Stimulated activated CD4-positive, alpha-beta T cell treated with anti-CD3 and anti-CD28 coated beads, TNF-alpha, amount 100 ng/mL, for 1 hour (primary cell): ENCODE results near the gene PAM.

Experiments
- DNase-seq, 3 donors: peaks; one replicate each; pipeline ENCODE4 v3.0.0-alpha.2; 2020; ENCODE audit warnings: low read depth in 3 of 3, low spot score in 1 of 3

The PAM gene

DNA sequence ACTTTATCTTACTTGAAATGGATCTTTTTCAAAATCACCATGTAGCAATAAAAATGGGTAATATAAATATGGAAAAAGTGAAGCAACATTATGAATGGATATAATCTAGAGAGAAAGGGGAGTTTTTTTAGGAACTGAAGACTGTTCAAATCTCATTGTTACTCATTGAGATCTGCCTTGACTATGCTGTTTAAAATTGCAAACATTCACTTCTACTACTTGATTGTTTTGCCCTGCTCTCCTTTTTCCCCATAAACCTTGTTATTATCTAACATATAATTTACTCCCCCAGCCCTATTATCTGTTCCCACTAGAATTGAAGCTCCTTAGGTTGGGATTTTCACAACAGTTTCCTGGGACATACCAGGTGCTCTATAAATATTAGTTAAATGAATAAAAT lies 22.0 kb downstream of the PAM start:
- DNase-seq, result no peak

DNA sequence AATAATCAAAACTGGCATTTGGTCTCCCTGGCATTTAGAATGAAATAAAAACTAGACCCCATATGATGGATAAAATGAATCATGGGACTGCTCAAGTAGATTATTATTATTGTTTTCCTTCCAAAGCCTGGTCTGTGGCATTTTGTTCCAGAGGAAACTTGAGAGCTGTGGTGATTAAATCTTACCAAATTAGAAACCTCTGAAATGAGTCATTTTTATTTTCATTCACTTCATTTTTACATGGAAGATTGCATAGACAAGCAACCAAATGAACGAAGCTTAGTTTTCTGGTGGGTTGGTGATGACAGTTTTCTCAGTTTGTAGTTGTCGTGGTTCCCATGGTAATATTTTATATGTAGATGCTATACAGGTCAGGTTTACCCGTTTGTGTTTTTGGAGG lies 23.4 kb downstream of the PAM start:
- no peak for DNase-seq

DNA sequence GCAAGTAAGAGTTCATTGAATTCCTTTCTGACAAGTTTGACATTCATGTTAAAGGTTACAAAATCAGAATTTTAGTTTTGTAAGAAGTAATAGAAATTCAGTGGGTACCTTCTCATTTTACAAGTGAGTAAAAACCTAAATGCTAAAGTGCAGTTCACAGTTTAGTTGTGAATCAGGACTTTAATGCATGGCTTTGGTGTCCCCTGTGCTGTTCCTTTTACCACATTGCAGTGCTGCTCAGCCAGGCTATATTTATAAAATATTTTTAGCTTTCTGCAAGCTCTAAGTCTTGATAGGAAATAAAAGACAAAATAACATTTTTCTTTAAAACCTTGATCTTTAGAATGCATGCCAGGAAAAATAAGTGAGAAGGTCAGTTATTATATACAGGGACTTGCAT lies 26.3 kb downstream of the PAM start:
- DNase-seq, result no peak

GRCh38 chr5:102781786-102782185 lies 26.7 kb downstream of the PAM start:
- no peak for DNase-seq

- no peak for DNase-seq
Observed at GRCh38 chr5:102782217-102782872, 27.2 kb downstream of the PAM start.

DNA sequence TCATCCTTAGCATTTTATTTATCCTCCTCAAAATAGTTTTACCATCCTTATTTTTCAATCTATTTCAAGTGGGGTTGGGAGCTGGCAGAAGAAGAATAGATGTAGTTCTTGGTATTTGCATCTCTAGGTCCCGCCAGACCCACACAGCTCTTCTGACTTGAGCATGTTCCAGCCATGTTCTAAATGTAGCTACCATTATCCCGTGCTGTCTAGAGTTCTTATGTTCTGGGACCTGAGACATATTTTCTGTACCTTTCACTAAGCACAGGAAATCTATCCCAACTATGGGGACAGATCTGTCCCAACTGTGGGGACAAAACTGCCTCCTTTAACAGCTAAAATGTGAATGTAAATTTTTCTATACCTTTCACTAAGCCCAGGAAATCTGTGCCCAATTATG lies 32.0 kb downstream of the PAM start:
- DNase-seq, result no peak

- no peak for DNase-seq
Observed at GRCh38 chr5:102788788-102789187, 33.7 kb downstream of the PAM start.

DNA sequence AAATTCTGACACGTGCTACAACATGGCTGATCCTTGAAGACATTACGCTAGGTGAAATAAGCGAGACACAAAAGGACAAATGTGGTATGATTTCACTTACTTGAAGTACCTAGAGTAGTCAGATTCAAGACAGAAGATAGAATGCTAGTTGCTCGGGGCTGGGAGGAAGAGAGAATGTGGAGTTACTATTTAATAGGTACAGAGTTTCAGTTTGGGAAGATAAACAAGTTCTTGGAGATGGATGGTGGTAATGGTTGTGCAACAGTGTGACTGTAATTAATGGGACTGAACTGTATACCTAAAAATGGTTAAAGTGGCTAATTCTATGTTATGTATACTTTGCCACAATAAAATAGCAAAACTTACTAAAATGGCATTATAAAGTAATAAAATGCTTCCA lies 34.4 kb downstream of the PAM start:
- DNase-seq, result no peak

- no peak for DNase-seq
Observed at GRCh38 chr5:102790748-102791147, 35.6 kb downstream of the PAM start.

DNA sequence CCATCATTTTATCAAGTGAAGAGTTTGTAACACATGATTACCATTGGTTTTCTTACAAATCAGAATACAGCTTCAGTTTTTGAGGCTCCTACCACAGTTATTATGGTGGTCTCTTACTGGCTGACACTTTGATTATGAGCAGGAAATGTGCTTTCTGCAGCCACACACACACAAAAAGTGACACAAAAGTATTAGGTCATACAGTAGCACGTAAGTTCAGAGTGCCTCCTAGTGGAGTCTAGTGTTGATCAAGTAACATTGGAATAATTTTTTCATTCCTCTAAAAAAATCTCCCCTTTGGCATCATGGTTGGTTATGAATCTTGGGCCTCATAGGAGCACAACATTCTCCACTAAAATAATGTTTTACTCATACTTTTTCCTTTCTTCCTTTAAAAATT lies 37.6 kb downstream of the PAM start:
- no peak for DNase-seq

DNA sequence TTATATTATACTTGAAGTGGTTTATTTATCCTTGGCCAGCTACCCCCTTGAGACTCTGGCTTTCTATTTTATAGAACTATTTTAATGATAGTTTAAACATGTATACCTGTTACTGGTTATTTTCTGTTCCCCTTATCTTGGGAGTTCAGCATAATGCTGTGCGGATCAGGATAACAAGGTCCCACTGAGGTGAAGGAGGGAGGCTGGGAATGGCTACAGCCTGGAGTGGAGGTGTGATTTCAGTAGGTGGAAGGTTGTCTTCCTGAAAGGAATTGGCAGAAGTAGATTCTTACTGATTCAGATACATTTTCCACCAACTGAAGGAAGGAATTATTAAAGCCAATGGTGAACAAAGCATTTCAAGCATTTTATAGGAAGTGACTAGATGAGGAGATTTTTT lies 38.9 kb downstream of the PAM start:
- DNase-seq, result no peak

DNA sequence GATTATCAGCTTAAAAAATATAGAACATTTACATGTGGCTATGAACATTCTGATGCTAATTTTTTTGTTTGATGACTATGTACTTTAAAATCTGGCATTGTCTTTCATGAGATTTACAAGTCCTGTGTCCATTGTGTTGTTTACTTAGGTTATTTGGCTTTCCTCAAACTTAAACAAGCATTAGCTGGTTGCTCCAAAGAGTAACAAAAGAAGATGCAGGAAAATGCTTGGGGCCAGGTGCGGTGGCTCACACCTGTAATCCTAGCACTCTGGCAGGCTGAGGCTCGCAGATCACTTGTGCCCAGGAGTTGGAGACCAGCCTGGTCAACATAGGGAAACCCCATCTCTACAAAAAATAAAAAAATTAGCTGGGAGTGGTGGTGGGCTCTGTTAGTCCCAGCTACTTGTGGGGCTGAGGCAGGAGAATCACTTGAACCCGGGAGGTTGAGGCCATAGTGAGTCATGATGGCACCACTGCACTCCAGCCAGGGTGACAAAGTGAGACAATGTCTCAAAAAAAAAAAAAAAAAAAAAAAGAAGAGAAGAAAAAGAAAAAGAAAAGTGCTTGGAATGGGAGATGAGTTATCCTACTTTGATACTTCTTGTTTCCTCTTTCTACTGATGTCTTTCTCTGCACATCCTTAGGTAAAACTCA lies 39.7 kb downstream of the PAM start:
- no peak for DNase-seq

DNA sequence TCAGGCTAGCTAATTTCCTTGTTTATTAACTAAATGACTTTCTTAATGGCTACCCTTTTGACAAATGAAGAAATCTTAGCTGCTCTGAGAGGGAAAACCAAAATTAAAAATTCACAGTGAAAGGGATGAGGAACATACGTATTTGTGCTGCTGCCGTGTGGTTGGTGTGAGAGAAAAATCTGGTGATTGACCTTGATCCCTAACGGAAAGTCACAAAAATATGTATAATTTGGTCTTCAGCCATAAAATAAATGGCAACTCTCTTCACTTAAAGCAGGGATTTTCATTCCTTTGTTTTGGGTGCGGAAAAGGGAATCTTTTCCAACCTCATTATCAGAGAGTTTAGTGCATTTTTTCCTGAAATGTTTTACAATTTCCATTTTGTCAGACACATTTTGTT lies 40.4 kb downstream of the PAM start:
- no peak for DNase-seq

DNA sequence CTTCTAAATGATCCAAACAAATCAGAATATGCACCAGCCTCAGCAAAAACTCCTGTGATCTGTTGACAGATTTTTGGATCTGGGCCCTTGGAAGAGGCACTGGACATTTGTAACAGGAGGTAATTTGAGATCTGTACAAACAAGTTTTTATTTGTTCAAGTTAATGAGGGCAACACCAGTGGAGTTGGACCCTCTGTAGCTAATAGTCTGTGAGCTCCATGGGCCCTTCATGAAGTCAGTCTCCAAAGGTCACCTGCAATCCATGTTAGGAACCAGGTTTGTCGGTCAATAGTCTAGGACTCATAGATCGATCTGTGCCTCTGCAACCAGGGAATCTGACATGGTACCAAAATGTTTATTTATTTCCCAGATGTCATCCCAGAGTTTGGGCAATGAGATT lies 40.9 kb downstream of the PAM start:
- DNase-seq, result no peak

GRCh38 chr5:102796498-102796897 lies 41.4 kb downstream of the PAM start:
- no peak for DNase-seq

GRCh38 chr5:102797322-102797884 lies 42.3 kb downstream of the PAM start:
- no peak for DNase-seq

- no peak for DNase-seq
Observed at GRCh38 chr5:102798104-102798785, 43.1 kb downstream of the PAM start.

DNA sequence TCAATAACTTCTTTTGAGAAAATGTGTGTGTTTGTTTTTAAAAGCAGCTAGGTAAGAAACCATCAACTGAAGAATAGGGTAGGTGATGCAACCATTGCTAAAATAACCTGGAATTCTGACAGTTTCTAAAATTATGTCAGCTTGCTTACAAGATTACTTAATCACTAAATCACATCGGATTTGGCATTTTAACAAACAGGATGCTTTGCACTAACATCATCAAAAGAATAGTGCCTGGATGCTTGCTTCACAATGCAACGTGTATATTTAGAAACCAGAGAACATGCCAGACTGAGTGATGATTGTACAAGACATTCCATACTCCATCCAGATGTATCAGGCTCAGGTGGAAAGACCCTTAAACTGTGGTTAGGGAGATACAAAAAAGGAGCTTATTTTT lies 43.9 kb downstream of the PAM start:
- DNase-seq, result no peak

DNA sequence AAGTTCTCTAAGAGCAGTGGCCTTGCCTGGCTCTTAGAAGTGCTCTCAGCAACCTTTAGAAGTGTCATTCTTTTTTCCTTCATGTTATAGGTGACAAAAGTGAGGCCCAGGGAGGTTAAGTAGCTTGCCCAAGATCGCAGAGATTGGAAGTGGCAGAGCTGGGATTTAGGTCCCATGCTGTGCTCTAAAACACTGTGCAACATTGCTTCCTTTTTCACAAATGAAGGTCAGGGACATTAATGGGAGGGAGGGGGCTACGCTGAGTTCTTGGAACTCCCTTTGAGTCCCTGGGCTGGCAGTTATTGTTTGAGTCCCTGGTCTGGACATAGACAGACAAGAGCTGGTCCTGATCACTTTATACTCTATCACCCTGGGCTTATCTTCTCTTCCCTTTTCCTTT lies 45.3 kb downstream of the PAM start:
- no peak for DNase-seq

DNA sequence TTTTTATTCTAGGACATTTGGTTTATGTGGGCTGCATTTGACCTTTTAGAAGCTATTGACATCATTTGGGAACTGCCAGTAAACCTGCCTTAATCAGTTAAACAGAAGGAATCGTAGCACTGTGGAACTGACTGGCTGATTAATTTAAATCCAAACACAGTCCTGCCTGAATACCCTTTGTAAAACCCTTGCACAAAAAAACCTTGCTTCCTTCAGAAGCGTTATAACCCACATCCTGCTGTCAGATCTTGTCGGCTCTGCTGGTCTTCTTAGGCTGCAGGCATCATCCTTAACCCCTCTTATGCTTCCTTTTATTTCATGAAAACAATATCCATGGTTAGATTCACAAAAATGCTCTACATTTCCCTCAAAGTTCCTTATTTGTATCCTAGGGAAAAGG lies 46.3 kb downstream of the PAM start:
- no peak for DNase-seq

- no peak for DNase-seq
Observed at GRCh38 chr5:102802708-102803458, 47.8 kb downstream of the PAM start.
